SU-DHL-6 (cell line): ENCODE results near the gene MAGEA9.
"Not testable (repeated sequence)": the region's sequence is repeated elsewhere in the genome, so short reads cannot be mapped to it uniquely, and the experiment has no call there.

Source experiments
- H2AFZ ChIP-seq: fragments of 200-600 bp; sonication (generic); 2 replicates; pipeline ENCODE4 v1.6.1; 2014; ENCODE audit warnings: low read depth, mild to moderate bottlenecking, moderate library complexity, mixed read lengths, antibody characterized with exemption, low read length; ENCODE audit not compliant: severe bottlenecking
- H3F3A ChIP-seq: fragments of 200-600 bp; shearing (Covaris generic); 2 replicates; pipeline ENCODE4 v1.6.0; 2016; ENCODE audit warnings: antibody characterized with exemption, mild to moderate bottlenecking; ENCODE audit not compliant: insufficient read depth
- H3K27ac ChIP-seq: fragments of 200-600 bp; sonication (generic); 2 replicates; pipeline ENCODE4 v1.5.1; 2016; ENCODE audit warnings: low read depth, mild to moderate bottlenecking, low read length, moderate library complexity, mixed read lengths
- H3K27me3 ChIP-seq: fragments of 200-600 bp; sonication (generic), shearing (Covaris generic); 2 replicates; pipeline ENCODE4 v1.6.0; 2014; ENCODE audit warnings: mild to moderate bottlenecking, low read length
- H3K36me3 ChIP-seq: fragments of 200-600 bp; sonication (generic); 2 replicates; pipeline ENCODE4 v1.6.1; 2014; ENCODE audit warnings: mild to moderate bottlenecking, low read length, mixed read lengths
- H3K4me2 ChIP-seq: fragments of 300-600, 200-600 bp; shearing (Covaris generic), sonication (generic); 2 replicates; pipeline ENCODE4 v1.6.0; 2014; ENCODE audit warnings: low read length, low read depth, mild to moderate bottlenecking; ENCODE audit not compliant: poor library complexity, severe bottlenecking
- H3K4me3 ChIP-seq: fragments of 200-600 bp; sonication (generic); 2 replicates; pipeline ENCODE4 v1.5.1; 2014; ENCODE audit warnings: antibody characterized with exemption, low read length, mild to moderate bottlenecking, mixed read lengths; ENCODE audit not compliant: insufficient read depth, poor library complexity, severe bottlenecking
- H3K79me2 ChIP-seq: fragments of 200-600 bp; sonication (generic); 2 replicates; pipeline ENCODE4 v1.6.1; 2014; ENCODE audit warnings: mild to moderate bottlenecking, low read length, moderate library complexity; ENCODE audit not compliant: insufficient read depth
- H3K9ac ChIP-seq: fragments of 200-600 bp; sonication (generic); 2 replicates; pipeline ENCODE4 v1.7.0; 2014; ENCODE audit warnings: mild to moderate bottlenecking, low read length
- H3K9me2 ChIP-seq: fragments of 200-600 bp; sonication (generic); replicated peaks from 2 replicates; pipeline ENCODE4 v1.6.1; 2014; ENCODE audit warnings: low read length; ENCODE audit not compliant: insufficient read depth
- H3K9me3 ChIP-seq: fragments of 200-600 bp; sonication (generic); 2 replicates; pipeline ENCODE4 v1.6.1; 2014; ENCODE audit warnings: low read length, mixed read lengths; ENCODE audit not compliant: insufficient read depth
- H4K20me1 ChIP-seq: fragments of 200-600 bp; sonication (generic); 2 replicates; pipeline ENCODE4 v1.6.1; 2014; ENCODE audit warnings: low read depth, mild to moderate bottlenecking, antibody characterized with exemption, low read length, moderate library complexity, mixed read lengths
- CTCF ChIP-seq: fragments of 200-600 bp; sonication (generic); IDR thresholded peaks from one replicate; pipeline ENCODE4 v1.5.1; 2017; ENCODE audit warnings: antibody characterized with exemption, mild to moderate bottlenecking, low read length, moderate library complexity; ENCODE audit not compliant: insufficient read depth, poor library complexity, severe bottlenecking
- EZH2phosphoT487 ChIP-seq: fragments of 200-600 bp; sonication (generic), shearing (Covaris generic); conservative IDR thresholded peaks from 2 replicates; pipeline ENCODE4 v1.6.1; 2018; ENCODE audit warnings: mild to moderate bottlenecking, antibody characterized with exemption, low read length, moderate library complexity, mixed read lengths

MAGEA9 gene

DNA sequence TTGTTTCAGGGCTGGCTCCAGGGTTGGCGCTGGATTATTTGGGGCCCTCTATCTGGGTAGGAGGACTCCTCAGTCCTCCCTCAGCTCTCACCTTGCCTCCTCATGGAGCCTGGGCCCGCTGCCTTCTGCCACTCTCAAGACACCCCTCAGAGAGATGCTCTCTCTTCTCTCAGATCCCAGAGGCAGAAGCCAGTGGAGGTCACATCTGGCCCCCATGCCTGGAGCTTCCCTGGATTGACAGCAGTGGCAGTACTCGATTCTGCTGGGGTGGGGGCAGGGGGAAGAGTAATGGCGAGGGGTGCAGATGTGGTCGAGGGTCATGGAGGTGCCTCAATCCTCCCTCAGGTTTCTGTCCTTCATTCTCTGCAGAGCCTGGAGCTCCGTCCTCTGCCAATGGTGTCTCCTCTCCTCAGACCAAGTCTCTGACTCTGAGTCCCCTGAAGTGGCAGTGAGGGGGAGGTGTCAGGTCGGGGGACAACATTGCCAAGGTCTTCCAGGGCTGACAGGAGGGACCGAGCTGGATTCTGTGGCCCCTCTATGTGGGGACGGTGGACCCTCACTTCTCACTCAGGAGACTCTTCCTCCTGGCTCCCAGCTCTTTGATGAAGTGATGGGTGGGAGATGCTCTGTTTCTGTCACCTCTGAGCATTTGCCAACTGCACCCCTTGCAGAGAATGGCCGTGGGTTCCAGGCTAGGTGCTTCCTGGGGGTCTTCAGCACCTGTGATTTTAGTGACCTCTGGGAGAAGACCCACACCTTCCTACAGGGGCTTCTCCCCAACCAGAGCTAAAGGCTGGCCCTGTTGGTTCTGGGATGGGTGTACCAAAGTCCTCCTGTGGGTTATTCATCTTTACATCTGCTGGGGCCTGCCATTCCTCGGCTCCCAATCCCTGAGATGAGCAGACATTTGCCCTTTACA lies 18.8 kb upstream of the MAGEA9 start:
- Histone ChIP-seq H3K9me2 (no peaks in the 10 kb centered on the region), H3K9me3 (no peaks in the 10 kb centered on the region), H3K36me3 (no peaks in the 10 kb centered on the region), H3F3A (no peaks in the 10 kb centered on the region), H3K27me3 (no peaks in the 10 kb centered on the region), H3K4me3 (no peak overlapping the region), H3K27ac (no peak overlapping the region), H3K79me2 (no peaks in the 10 kb centered on the region), H4K20me1 (no peaks in the 10 kb centered on the region), H3K9ac (no peak overlapping the region), H3K4me2 (no peak overlapping the region), H2AFZ (no peak overlapping the region)
- no peak for TF ChIP-seq CTCF
- TF ChIP-seq EZH2phosphoT487 = no peak

- not testable (repeated sequence) for H3F3A ChIP-seq, H3K9me2 ChIP-seq, H3K4me2 ChIP-seq, H2AFZ ChIP-seq, H3K79me2 ChIP-seq, H3K36me3 ChIP-seq, H3K9ac ChIP-seq, H3K4me3 ChIP-seq, H3K27ac ChIP-seq, H3K9me3 ChIP-seq, H4K20me1 ChIP-seq, H3K27me3 ChIP-seq
Observed at GRCh38 chrX:149770344-149770743, 11.4 kb upstream of the MAGEA9 start.

DNA sequence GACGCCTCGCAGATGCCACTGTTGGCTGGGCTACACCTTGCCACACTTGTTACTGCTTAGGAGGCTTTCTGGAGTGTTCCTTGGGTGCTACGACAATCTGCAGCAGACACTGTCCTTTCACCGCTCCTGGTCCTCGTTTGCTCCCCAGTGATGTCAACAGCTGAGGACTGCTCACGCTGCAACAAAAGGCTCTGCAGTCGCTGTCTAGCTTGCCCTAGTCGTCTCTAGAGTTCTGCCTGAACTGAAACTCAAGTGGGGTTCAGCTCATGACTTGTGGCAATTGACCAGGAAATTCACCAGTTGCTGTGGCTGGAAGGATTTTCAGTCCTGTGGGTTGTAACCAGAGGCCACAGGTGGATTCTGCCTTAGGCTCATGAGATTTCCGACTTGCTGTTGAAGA lies 8.7 kb upstream of the MAGEA9 start:
- not testable (repeated sequence) for H3K9me3 ChIP-seq, H3K27ac ChIP-seq, H3K27me3 ChIP-seq, H3K4me3 ChIP-seq, H3F3A ChIP-seq, H4K20me1 ChIP-seq, H3K9me2 ChIP-seq, H3K9ac ChIP-seq, H2AFZ ChIP-seq, H3K79me2 ChIP-seq, H3K36me3 ChIP-seq, H3K4me2 ChIP-seq

- H4K20me1 ChIP-seq, H3K4me2 ChIP-seq, H3K9me2 ChIP-seq, H3K9ac ChIP-seq, H3K4me3 ChIP-seq, H3K27me3 ChIP-seq, H3K79me2 ChIP-seq, H3K36me3 ChIP-seq, H3K9me3 ChIP-seq, H2AFZ ChIP-seq, H3F3A ChIP-seq, H3K27ac ChIP-seq: not testable (repeated sequence)
Observed at GRCh38 chrX:149773768-149774167, 8.0 kb upstream of the MAGEA9 start, which contains the start of gene HSFX1. HSFX1 (plus strand) TSS chrX:149774068; CDS start chrX:149774682, 614 bp downstream.

- not testable (repeated sequence) for H3K4me3 ChIP-seq, H3K36me3 ChIP-seq, H3K79me2 ChIP-seq, H3F3A ChIP-seq, H3K9me2 ChIP-seq, H3K9ac ChIP-seq, H3K27me3 ChIP-seq, H3K4me2 ChIP-seq, H3K9me3 ChIP-seq, H2AFZ ChIP-seq, H4K20me1 ChIP-seq, H3K27ac ChIP-seq
Observed at GRCh38 chrX:149777999-149778398, 3.7 kb upstream of the MAGEA9 start.

- H3K9ac ChIP-seq, H4K20me1 ChIP-seq, H3K36me3 ChIP-seq, H3K4me3 ChIP-seq, H3K9me3 ChIP-seq, H3K27ac ChIP-seq, H3K4me2 ChIP-seq, H3F3A ChIP-seq, H3K27me3 ChIP-seq, H3K9me2 ChIP-seq, H3K79me2 ChIP-seq, H2AFZ ChIP-seq: not testable (repeated sequence)
Observed at GRCh38 chrX:149795531-149795930, 13.8 kb downstream of the MAGEA9 start.
